Skeletal muscle satellite cell (primary cell): ENCODE data around the gene PNMA8A. TPM values are rescaled to one million over a fixed set of nuclear protein-coding genes. Genes with fewer than 3 reads are reported as not detected.

Experiments used
- H3K27me3 ChIP-seq: 2 replicates; pipeline ENCODE4 v1.7.0; 2013; ENCODE audit warnings: low read length; ENCODE audit not compliant: control insufficient read depth, insufficient read depth
- H3K36me3 ChIP-seq: 2 replicates; pipeline ENCODE4 v1.7.0; 2013; ENCODE audit warnings: mild to moderate bottlenecking, control low read depth, low read length; ENCODE audit not compliant: insufficient read depth
- H3K4me1 ChIP-seq: 2 replicates; pipeline ENCODE4 v1.7.0; 2013; ENCODE audit warnings: low read length; ENCODE audit not compliant: control insufficient read depth, insufficient read depth
- H3K4me2 ChIP-seq: 2 replicates; pipeline ENCODE4 v1.7.0; 2013; ENCODE audit warnings: mild to moderate bottlenecking, low read length
- H3K4me3 ChIP-seq: 2 replicates; pipeline ENCODE4 v1.7.0; 2013; ENCODE audit warnings: low read length
- H3K9ac ChIP-seq: 2 replicates; pipeline ENCODE4 v1.7.0; 2013; ENCODE audit warnings: mild to moderate bottlenecking, low read depth, low read length, moderate library complexity
- H3K9me3 ChIP-seq: replicated peaks from 2 replicates; pipeline ENCODE4 v1.7.0; 2013; ENCODE audit warnings: mild to moderate bottlenecking, control low read depth, low read length
- total RNA-seq: library from RNA; depleted of rRNA; stranded (reverse); fragments of >200 nt; gene quantifications from 2 replicates; pipeline ENCODE4 v1.2.3, GENCODE V29; 2012; rRNA removed

Gene PNMA8A
- 1.5 and 5.3 TPM in 2 replicates for total RNA-seq

GRCh38 chr19:46471116-46471733, at the start of gene PNMA8A:
Gene PNMA8A (minus strand): TSS chr19:46471563. CDS start chr19:46471035, 528 bp downstream.
- Histone ChIP-seq H3K4me2 (peak within 1 kb of the TSS; percentile 93), H3K4me1 (peaks cover 49% of the 10 kb centered on the region), H3K9me3 (no peaks in the 10 kb centered on the region), H3K27me3 (no peaks in the 10 kb centered on the region), H3K36me3 (no peaks in the 10 kb centered on the region), H3K4me3 (peak within 1 kb of the TSS; percentile 69), H3K9ac (peak within 1 kb of the TSS; percentile 71)

GRCh38 chr19:46520616-46521015, 49.3 kb upstream of the PNMA8A start:
- Histone ChIP-seq H3K4me2 (no peak overlapping the region), H3K9me3 (no peaks in the 10 kb centered on the region), H3K9ac (no peak overlapping the region), H3K4me1 (no peaks in the 10 kb centered on the region), H3K4me3 (no peak overlapping the region), H3K27me3 (no peaks in the 10 kb centered on the region), H3K36me3 (no peaks in the 10 kb centered on the region)

- Histone ChIP-seq H3K9me3 (no peaks in the 10 kb centered on the region), H3K4me2 (no peak overlapping the region), H3K4me1 (peaks cover 4% of the 10 kb centered on the region), H3K36me3 (no peaks in the 10 kb centered on the region), H3K4me3 (no peak overlapping the region), H3K27me3 (no peaks in the 10 kb centered on the region), H3K9ac (no peak overlapping the region)
Observed at GRCh38 chr19:46517471-46517870, 46.1 kb upstream of the PNMA8A start.

GRCh38 chr19:46515879-46516350, 44.6 kb upstream of the PNMA8A start:
- Histone ChIP-seq H3K36me3 (no peaks in the 10 kb centered on the region), H3K9ac (no peak overlapping the region), H3K4me3 (no peak overlapping the region), H3K9me3 (peaks cover 2% of the 10 kb centered on the region), H3K27me3 (no peaks in the 10 kb centered on the region), H3K4me2 (no peak overlapping the region), H3K4me1 (peaks cover 4% of the 10 kb centered on the region)

- no peak overlapping the region for H3K9ac ChIP-seq
- H3K4me2 ChIP-seq, result no peak overlapping the region
- no peaks in the 10 kb centered on the region for H3K27me3 ChIP-seq
- H3K4me1 ChIP-seq, result peaks cover 4% of the 10 kb centered on the region
- H3K36me3 ChIP-seq, result no peaks in the 10 kb centered on the region
- H3K9me3 ChIP-seq, result peaks cover 2% of the 10 kb centered on the region
- no peak overlapping the region for H3K4me3 ChIP-seq
Observed at GRCh38 chr19:46515290-46515609, 43.9 kb upstream of the PNMA8A start.

GRCh38 chr19:46514589-46515289, 43.4 kb upstream of the PNMA8A start:
- Histone ChIP-seq H3K27me3 (no peaks in the 10 kb centered on the region), H3K4me2 (no peak overlapping the region), H3K4me3 (no peak overlapping the region), H3K4me1 (peaks cover 4% of the 10 kb centered on the region), H3K9ac (no peak overlapping the region), H3K9me3 (peaks cover 2% of the 10 kb centered on the region), H3K36me3 (no peaks in the 10 kb centered on the region)

- H3K36me3 ChIP-seq, result no peaks in the 10 kb centered on the region
- H3K4me1 ChIP-seq, result peaks cover 4% of the 10 kb centered on the region
- H3K27me3 ChIP-seq, result no peaks in the 10 kb centered on the region
- no peak overlapping the region for H3K4me3 ChIP-seq
- H3K9ac ChIP-seq, result peak overlapping the region; percentile 7
- H3K4me2 ChIP-seq, result peak overlapping the region; percentile 17
- H3K9me3 ChIP-seq, result peaks cover 2% of the 10 kb centered on the region
Observed at GRCh38 chr19:46513461-46514236, 42.3 kb upstream of the PNMA8A start.

- Histone ChIP-seq H3K9ac (no peak overlapping the region), H3K27me3 (no peaks in the 10 kb centered on the region)
Observed at GRCh38 chr19:46511237-46511636, 39.9 kb upstream of the PNMA8A start.

GRCh38 chr19:46508206-46508605, 36.8 kb upstream of the PNMA8A start:
- Histone ChIP-seq H3K9ac (no peak overlapping the region), H3K9me3 (peaks cover 2% of the 10 kb centered on the region), H3K4me3 (no peak overlapping the region), H3K36me3 (no peaks in the 10 kb centered on the region), H3K27me3 (peaks cover 18% of the 10 kb centered on the region), H3K4me1 (peaks cover 1% of the 10 kb centered on the region), H3K4me2 (no peak overlapping the region)

More at GRCh38 chr19:46511237-46511636, 39.9 kb upstream of the PNMA8A start:
- no peak overlapping the region for H3K4me3 ChIP-seq
- H3K4me1 ChIP-seq, result peaks cover 4% of the 10 kb centered on the region
- no peak overlapping the region for H3K4me2 ChIP-seq
- H3K9me3 ChIP-seq, result peaks cover 2% of the 10 kb centered on the region
- no peaks in the 10 kb centered on the region for H3K36me3 ChIP-seq

GRCh38 chr19:46503848-46504453, 32.6 kb upstream of the PNMA8A start:
- H3K4me1 ChIP-seq, result no peaks in the 10 kb centered on the region
- H3K36me3 ChIP-seq, result no peaks in the 10 kb centered on the region
- no peak overlapping the region for H3K4me3 ChIP-seq
- no peaks in the 10 kb centered on the region for H3K9me3 ChIP-seq
- no peak overlapping the region for H3K4me2 ChIP-seq
- peaks cover 24% of the 10 kb centered on the region for H3K27me3 ChIP-seq
- no peak overlapping the region for H3K9ac ChIP-seq

- Histone ChIP-seq H3K27me3 (peaks cover 24% of the 10 kb centered on the region), H3K4me3 (no peak overlapping the region), H3K9ac (no peak overlapping the region), H3K4me2 (no peak overlapping the region), H3K36me3 (no peaks in the 10 kb centered on the region), H3K9me3 (no peaks in the 10 kb centered on the region), H3K4me1 (no peaks in the 10 kb centered on the region)
Observed at GRCh38 chr19:46502891-46503290, 31.5 kb upstream of the PNMA8A start.
